Measurements from ENCODE around the gene NADK2. TPM values are rescaled to one million over a fixed set of nuclear protein-coding genes. Genes with fewer than 3 reads are reported as not detected.
A peak's percentile ranks its signal among the peaks of the same experiment; 100 is the strongest.

Gene NADK2
- total and polyA plus RNA-seq, 9 of the 15 experiments (the other 6 are each of a cell fraction or from before 2014, with no cell fraction given): 10.6 to 41.0 (median 24.0) TPM

DNA sequence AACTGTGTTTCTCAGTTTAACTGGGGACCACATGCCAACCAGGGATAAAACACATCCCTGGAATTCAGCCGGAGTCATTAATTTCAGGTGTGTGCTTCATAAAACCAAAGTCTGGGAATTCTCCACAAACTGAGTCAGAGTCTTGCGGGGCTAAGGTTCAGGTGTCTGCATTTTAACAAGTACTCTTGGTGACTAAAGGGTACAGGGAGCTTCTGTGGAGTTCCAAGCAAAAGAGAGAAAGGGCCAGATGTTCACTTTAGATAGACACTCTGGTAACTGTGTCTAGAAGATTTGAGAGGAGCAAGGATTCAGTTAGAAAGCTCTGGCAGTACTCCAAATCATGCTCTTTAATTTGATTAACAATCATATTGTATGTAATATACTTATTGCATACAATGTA lies 4.0 kb downstream of the NADK2 start (continued):
- TF ChIP-seq, protein P1, sequence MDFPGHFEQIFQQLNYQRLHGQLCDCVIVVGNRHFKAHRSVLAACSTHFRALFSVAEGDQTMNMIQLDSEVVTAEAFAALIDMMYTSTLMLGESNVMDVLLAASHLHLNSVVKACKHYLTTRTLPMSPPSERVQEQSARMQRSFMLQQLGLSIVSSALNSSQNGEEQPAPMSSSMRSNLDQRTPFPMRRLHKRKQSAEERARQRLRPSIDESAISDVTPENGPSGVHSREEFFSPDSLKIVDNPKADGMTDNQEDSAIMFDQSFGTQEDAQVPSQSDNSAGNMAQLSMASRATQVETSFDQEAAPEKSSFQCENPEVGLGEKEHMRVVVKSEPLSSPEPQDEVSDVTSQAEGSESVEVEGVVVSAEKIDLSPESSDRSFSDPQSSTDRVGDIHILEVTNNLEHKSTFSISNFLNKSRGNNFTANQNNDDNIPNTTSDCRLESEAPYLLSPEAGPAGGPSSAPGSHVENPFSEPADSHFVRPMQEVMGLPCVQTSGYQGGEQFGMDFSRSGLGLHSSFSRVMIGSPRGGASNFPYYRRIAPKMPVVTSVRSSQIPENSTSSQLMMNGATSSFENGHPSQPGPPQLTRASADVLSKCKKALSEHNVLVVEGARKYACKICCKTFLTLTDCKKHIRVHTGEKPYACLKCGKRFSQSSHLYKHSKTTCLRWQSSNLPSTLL (IDR thresholded peaks at IDR 0.05): no peak
- TF ChIP-seq, protein P2, sequence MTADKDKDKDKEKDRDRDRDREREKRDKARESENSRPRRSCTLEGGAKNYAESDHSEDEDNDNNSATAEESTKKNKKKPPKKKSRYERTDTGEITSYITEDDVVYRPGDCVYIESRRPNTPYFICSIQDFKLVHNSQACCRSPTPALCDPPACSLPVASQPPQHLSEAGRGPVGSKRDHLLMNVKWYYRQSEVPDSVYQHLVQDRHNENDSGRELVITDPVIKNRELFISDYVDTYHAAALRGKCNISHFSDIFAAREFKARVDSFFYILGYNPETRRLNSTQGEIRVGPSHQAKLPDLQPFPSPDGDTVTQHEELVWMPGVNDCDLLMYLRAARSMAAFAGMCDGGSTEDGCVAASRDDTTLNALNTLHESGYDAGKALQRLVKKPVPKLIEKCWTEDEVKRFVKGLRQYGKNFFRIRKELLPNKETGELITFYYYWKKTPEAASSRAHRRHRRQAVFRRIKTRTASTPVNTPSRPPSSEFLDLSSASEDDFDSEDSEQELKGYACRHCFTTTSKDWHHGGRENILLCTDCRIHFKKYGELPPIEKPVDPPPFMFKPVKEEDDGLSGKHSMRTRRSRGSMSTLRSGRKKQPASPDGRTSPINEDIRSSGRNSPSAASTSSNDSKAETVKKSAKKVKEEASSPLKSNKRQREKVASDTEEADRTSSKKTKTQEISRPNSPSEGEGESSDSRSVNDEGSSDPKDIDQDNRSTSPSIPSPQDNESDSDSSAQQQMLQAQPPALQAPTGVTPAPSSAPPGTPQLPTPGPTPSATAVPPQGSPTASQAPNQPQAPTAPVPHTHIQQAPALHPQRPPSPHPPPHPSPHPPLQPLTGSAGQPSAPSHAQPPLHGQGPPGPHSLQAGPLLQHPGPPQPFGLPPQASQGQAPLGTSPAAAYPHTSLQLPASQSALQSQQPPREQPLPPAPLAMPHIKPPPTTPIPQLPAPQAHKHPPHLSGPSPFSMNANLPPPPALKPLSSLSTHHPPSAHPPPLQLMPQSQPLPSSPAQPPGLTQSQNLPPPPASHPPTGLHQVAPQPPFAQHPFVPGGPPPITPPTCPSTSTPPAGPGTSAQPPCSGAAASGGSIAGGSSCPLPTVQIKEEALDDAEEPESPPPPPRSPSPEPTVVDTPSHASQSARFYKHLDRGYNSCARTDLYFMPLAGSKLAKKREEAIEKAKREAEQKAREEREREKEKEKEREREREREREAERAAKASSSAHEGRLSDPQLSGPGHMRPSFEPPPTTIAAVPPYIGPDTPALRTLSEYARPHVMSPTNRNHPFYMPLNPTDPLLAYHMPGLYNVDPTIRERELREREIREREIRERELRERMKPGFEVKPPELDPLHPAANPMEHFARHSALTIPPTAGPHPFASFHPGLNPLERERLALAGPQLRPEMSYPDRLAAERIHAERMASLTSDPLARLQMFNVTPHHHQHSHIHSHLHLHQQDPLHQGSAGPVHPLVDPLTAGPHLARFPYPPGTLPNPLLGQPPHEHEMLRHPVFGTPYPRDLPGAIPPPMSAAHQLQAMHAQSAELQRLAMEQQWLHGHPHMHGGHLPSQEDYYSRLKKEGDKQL (CRISPR knock-in tag; IDR thresholded peaks at IDR 0.05; ENCODE audit: borderline replicate concordance): no peak
- TF ChIP-seq KDM2B (CRISPR knock-in tag; IDR thresholded peaks at IDR 0.05) (no peak), CBFA2T3 (IDR thresholded peaks at IDR 0.05) (peak; percentile 89), ESRRA (IDR thresholded peaks at IDR 0.05; ENCODE audit: borderline replicate concordance, low read depth) (no peak), DPF2 (IDR thresholded peaks at IDR 0.05) (peak; percentile 89), STAT5A (IDR thresholded peaks at IDR 0.05; ENCODE audit: borderline replicate concordance, low read length) (peak; percentile 82), SIN3A (IDR thresholded peaks at IDR 0.05; ENCODE audit: borderline replicate concordance in 2 of 2, control insufficient read depth in 1 of 2, low read depth in 2 of 2, low read length in 2 of 2) (no peak), SNRNP70 (optimal IDR thresholded peaks at IDR 0.05; ENCODE audit: low read depth, low read length) (no peak), TAL1 (IDR thresholded peaks at IDR 0.05) (peak; percentile 90), CHD2 (IDR thresholded peaks at IDR 0.05; ENCODE audit: low read depth, low read length) (no peak), MAFK (IDR thresholded peaks at IDR 0.05; ENCODE audit: low read length) (no peak)
- TF ChIP-seq, protein P3, sequence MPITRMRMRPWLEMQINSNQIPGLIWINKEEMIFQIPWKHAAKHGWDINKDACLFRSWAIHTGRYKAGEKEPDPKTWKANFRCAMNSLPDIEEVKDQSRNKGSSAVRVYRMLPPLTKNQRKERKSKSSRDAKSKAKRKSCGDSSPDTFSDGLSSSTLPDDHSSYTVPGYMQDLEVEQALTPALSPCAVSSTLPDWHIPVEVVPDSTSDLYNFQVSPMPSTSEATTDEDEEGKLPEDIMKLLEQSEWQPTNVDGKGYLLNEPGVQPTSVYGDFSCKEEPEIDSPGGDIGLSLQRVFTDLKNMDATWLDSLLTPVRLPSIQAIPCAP (CRISPR knock-in tag; IDR thresholded peaks at IDR 0.05; ENCODE audit: borderline replicate concordance): no peak
- TF ChIP-seq, protein P4, sequence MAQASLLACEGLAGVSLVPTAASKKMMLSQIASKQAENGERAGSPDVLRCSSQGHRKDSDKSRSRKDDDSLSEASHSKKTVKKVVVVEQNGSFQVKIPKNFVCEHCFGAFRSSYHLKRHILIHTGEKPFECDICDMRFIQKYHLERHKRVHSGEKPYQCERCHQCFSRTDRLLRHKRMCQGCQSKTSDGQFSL (CRISPR knock-in tag; IDR thresholded peaks at IDR 0.05): no peak
- TF ChIP-seq, protein P4 (tag; IDR thresholded peaks at IDR 0.05): no peak
- TF ChIP-seq, protein P5, sequence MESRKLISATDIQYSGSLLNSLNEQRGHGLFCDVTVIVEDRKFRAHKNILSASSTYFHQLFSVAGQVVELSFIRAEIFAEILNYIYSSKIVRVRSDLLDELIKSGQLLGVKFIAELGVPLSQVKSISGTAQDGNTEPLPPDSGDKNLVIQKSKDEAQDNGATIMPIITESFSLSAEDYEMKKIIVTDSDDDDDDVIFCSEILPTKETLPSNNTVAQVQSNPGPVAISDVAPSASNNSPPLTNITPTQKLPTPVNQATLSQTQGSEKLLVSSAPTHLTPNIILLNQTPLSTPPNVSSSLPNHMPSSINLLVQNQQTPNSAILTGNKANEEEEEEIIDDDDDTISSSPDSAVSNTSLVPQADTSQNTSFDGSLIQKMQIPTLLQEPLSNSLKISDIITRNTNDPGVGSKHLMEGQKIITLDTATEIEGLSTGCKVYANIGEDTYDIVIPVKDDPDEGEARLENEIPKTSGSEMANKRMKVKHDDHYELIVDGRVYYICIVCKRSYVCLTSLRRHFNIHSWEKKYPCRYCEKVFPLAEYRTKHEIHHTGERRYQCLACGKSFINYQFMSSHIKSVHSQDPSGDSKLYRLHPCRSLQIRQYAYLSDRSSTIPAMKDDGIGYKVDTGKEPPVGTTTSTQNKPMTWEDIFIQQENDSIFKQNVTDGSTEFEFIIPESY (CRISPR knock-in tag; IDR thresholded peaks at IDR 0.05): no peak
- TF ChIP-seq, protein P6, sequence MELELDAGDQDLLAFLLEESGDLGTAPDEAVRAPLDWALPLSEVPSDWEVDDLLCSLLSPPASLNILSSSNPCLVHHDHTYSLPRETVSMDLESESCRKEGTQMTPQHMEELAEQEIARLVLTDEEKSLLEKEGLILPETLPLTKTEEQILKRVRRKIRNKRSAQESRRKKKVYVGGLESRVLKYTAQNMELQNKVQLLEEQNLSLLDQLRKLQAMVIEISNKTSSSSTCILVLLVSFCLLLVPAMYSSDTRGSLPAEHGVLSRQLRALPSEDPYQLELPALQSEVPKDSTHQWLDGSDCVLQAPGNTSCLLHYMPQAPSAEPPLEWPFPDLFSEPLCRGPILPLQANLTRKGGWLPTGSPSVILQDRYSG (tag; conservative IDR thresholded peaks at IDR 0.05; ENCODE audit: low read depth): peak; percentile 65; the same call in 1 of the 2 replicates

Data from K562 (cell line).